Stimulated activated CD4-positive, alpha-beta T cell treated with anti-CD3 and anti-CD28 coated beads, Interleukin-12 subunit alpha, Interleukin-12 subunit beta, amount 100 ng/mL, for 4 hours (primary cell): ENCODE measurements around the gene KCNA2.
A peak's percentile ranks its signal among the peaks of the same experiment; 100 is the strongest.

Source experiments
- DNase-seq: peaks from one replicate; pipeline ENCODE4 v3.0.0-alpha.2; 2020

KCNA2 gene

DNA sequence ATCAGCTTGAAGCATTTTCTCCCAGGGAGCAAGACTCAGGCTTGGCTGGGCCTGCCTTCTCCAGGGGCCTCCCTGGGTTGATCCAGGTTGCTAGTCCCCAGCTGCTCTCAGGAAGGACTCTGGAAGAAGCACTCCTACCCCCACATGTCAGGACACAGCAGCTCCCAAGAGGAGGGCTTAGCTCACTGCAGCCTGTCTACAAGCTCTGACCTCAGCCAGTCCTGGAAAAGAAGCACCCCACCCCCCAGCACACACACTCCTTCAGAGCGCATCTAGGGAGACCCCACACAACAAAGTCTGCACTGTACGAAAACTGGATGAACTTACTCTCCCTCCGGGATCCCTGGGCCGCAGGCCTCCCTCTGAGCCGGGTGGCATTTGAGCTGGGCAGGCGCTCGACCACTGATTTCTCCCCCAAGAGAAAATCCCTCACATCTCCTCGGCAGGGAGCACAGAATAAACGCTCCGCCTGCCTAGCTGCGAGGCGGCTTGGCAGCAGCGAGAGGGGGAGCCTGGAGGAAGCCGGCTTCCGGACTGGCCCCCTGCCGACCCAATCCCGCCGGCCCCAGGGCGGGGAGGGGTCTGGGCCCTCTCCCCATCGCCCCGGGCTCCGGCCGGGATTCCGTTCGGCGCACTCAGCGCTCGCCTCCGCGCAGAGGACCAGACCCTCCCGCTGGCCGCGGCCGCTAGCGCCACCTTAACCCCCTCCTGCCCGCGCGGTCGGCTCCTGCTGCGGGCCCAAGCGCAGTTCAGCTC lies at the start of gene KCNA2:
Gene KCNA2 (minus strand): TSS at position 458 of the 756 bp plus-strand sequence. CDS start 1,576 bp downstream, outside the sequence.
- DNase-seq = no peak

DNA sequence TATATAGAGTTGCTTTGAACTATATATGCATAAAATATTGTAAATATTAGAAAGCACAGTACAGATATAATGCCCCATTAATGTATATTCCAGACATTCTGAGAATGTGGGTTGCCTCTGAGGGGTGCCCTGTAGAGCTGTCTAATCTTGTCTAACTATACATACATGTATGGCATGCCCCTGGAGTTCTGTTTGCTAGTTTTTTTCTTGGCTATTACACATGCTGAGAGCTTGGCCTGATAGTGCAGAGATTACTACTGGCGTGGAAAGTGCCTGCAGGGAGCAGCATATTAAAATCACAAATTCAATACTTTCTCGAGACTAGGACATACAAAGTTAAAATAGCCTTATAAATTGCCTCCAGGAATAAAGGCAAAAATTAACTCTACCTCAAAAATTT lies 44.5 kb upstream of the KCNA2 start:
- DNase-seq = no peak

- no peak for DNase-seq
These were observed 42.3 kb upstream of the KCNA2 start for GRCh38 chr1:110648417-110648816.

DNA sequence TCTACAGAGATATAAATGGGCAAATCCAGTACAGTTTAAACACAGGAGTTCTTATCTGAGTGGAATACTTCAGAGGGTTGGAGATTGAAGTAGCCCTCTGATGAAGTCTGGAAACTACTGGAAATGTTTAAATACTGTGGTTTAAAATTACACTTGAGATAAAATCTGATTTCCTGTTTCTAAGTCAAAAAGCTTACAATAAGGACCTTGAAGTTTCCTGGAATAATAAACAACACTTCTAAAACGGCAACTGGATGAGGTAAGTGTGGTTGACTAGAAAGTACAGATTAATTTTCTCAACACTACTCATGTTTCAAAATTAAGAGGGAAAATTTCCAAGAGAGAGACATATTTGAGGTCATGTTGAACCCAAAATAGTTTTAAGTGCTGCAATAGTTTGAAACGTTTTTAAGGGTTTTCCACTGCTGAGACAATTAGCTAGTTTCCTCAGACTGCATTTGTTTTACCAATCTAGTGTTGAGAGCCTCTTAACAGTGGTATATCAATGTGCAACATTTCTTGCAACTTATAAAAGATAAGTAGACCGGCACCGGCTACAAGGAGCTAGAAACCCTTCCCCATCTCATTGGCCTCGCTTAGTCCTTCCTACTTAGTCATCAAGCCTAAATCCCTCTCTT lies 41.2 kb upstream of the KCNA2 start:
- no peak for DNase-seq

DNA sequence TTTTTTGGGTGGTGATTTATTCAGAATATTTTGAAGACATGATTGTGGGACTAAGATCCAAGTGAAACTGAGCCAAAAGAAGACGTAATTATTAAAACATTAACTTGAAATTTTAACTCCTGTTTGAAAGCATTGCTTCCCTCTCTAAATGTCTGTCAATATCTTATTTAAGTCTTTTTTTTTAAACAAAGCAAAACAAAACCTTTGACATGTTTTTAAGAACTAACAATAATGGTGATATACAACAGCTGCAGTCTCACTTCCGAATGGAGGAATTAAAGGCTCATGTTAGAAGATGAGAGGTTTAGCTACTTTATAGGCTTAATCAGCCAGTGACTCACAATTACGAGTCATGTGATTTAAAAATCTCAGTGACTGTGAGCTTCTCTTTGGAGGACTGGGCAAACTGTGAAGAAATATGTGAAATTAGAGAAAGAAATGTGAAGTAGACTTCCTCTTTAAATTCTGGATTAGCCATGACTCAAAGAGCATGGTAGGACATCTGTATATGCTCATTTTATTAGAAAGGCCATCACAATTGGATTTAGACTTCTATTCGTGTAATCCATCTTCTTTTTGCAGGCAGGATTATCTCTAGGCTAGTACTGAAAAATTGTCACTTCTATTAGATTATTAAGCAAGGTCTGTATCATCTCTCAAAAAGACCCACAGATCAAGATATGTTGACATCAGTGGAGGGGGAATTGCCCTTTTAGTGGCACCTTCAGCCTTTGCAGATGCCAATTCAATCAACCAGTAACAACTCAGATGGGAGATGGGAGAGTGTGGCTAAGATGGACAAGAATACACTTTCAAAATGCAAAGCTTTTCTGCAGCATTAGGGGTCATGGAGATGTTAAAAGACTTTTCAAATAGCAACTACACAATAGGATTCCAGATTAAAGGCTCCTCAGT lies 39.9 kb upstream of the KCNA2 start:
- DNase-seq = no peak

- no peak for DNase-seq
These were observed 39.1 kb upstream of the KCNA2 start for GRCh38 chr1:110645211-110645610.

GRCh38 chr1:110643879-110644472 lies 37.8 kb upstream of the KCNA2 start:
- no peak for DNase-seq

- no peak for DNase-seq
These were observed 33.7 kb upstream of the KCNA2 start for GRCh38 chr1:110639724-110640386.

GRCh38 chr1:110638556-110638955 lies 32.4 kb upstream of the KCNA2 start:
- DNase-seq = no peak

- no peak for DNase-seq
These were observed 31.9 kb upstream of the KCNA2 start for GRCh38 chr1:110638058-110638457.

DNA sequence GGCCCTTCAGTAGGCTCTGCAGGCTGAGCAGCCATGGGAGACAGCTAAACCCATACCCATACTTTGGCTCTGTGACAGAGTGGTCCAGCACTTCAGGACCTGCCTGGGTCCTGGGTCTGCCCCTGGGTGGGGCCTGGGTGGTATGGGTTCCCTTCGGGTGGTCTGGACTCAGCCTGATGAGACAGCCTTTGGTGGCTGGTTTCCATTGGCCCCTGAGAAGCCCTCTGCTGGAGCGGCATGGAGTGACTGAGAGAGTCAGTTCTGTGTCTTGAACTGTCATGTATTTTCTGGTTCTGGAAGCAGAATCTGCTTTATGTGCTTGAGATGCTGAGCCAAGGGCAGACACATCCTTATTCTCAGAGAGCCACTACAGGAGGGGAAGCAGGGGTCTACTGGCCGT lies 31.3 kb upstream of the KCNA2 start:
- DNase-seq = no peak

GRCh38 chr1:110636149-110636935 lies 30.2 kb upstream of the KCNA2 start:
- DNase-seq = no peak

DNA sequence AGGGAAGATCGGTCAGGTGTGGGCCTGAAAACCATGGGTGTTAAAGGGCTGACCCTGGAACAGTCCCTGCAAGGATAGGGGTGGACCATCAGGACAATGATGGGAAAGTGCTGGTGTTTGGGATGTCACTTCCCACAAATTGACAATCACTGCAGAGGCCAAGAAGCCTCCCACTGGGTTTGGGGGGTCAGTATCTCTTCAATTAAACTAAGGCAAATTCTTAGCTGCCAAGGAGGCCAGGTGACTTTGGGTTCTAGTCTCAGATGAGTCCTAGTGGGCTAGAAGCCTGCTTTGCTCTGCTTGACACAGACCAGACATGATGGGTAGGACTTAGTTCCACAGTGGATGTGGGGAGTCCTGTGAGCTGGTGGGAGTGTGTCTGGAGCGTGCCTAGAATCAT lies 29.3 kb upstream of the KCNA2 start:
- DNase-seq = no peak

- DNase-seq = peak; percentile 66
These were observed 28.5 kb upstream of the KCNA2 start for GRCh38 chr1:110634455-110635311.

DNA sequence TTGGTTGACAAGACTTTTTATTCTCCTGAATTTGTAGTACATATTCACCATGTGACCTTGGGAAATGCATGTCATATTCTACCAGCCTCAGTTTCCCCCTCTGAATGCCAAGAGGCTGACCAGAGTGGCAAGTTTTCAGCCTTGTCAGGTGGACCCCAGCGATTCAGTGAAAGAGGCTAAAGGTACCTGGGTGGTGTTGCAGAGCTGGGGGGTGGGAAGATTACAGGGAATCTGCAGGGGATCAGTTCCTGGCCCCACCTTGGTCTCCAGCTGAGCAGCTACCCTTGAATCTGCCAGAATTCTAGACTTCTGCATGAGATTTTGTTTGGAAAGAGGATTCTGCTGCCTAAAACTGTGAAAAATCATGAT lies 27.9 kb upstream of the KCNA2 start:
- no peak for DNase-seq

- no peak for DNase-seq
These were observed 27.5 kb upstream of the KCNA2 start for GRCh38 chr1:110633646-110634030.

DNA sequence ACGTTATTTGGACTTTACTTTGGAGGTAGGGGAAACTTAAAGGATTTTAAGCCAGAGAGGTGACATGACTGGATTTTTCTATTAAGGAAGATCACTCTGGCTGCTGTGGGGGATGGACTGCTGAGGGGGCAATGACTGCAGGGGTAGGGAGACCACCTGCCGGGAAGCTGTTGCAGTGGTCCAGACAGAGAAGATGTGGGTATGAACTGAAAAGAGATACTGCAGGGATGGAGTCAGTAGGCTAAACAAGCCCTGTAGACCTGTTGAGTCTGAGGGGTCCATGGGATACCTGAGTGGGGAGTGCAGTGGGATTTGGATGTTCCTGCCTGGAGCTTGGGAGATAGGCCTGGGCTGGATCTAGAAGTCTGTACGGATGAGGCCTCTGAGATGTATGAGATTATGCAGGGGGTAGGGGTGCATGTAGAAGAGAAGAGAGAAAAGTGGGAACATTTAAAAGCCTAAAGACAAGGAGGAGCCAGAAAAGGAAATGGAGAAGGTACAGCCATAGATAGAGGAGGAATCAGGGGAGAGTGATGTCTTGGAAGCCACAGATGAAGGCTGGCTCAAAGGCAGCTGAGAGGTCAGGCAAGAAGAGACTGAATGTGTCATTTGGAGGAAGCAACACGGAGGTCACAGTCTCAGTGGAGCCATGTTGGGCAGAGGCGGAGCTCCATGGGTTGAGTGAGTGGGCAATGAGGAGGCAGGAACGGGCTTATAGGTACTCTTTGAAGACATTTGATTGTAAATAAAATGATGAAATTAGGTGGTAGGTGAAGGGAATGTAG lies 25.9 kb upstream of the KCNA2 start:
- DNase-seq = no peak

DNA sequence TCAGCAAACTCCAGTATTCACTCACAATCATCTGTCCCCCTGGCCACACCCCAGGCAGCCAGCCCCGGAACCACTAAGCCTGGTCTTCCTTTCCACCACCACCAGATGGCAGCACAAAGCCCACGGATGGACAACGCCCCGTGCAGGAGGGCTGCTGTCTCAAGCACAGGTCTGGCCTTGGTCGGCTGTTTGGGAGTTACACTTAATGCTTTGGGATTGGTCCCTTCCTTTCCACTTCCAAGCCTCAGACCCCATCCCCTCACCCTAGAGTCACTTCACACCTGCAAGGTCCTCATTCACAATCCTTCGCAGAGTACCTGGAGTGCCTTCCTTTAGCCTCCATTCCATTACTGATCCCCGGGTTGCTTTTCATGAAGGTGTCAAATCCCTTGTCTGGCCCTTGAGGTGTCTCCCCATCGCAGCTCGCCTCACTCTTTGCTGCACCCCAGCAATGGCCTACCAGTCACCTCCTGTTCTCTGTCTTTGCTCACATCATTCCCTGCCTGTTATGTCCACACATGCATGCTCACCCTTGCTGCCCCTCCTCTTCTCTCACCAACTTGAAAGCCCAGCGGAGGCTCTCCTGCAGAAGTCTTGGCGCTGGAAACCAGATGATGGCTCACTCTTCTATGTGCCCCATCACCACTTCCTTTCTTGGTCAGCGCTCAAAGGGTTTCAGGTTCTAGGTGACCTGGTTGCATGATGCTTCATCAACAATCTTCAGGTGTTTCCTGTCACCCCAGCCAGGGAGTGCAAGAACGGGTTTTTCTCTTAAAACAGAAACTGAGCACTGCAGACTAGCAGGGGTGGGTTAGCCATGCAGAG lies 24.9 kb upstream of the KCNA2 start:
- peak; percentile 81 for DNase-seq
